HepG2 (cell line): ENCODE results near the gene BCL2L2. TPM values are rescaled to one million over a fixed set of nuclear protein-coding genes. Genes with fewer than 3 reads are reported as not detected.

Source experiments
- ATAC-seq: fragments of 200-7000 bp; cut with Tn5 transposase; 3 replicates; pipeline ENCODE4 v1.9.1; 2020; ENCODE audit warnings: mild to moderate bottlenecking, moderate library complexity
- BruUV-seq: library from RNA; stranded (reverse); fragments of 400-500 nt; replicated peaks from 2 replicates; lab custom pipeline; 2021; lab: Mats Ljungman, UMichigan
- CTCF ChIA-PET: fragments of 300-600 bp; formaldehyde crosslinking; extraction: SDS; loops from one replicate; lab custom pipeline; 2021; ENCODE audit warnings: low total read pairs, inconsistent platforms, low intra/inter-chr PET ratio; lab: Yijun Ruan, JAX
- POLR2A ChIA-PET: fragments of 350-600 bp; sonication (Branson Sonifier 250); formaldehyde crosslinking; loops from one replicate; lab custom pipeline; 2020; ENCODE audit warnings: antibody characterized with exemption, inconsistent platforms; lab: Yijun Ruan, JAX
- DNase-seq: peaks from one replicate; pipeline ENCODE4 v3.0.0-alpha.2; 2015; ENCODE audit warnings: low spot score
- FAIRE-seq: peaks from 3 replicates; lab custom pipeline; 2011; peaks lifted over from hg19 to GRCh38; lab: Jason Lieb, UNC
- H2AFZ ChIP-seq: one replicate; pipeline ENCODE4 v1.6.1; 2011; ENCODE audit warnings: low read length, inconsistent platforms
- H3K27ac ChIP-seq: fragments of 300-600 bp; 3 replicates; pipeline ENCODE4 v1.8.0; 2011; ENCODE audit warnings: mixed run types, mild to moderate bottlenecking, mixed read lengths, low read length, inconsistent platforms; ENCODE audit not compliant: insufficient read depth; ENCODE audit errors: extremely low read length
- H3K27me3 ChIP-seq, 2 experiments: fragments of 200-600 bp in 1 of 2; 2 replicates in 1 of 2; 3 replicates in 1 of 2; pipeline versions ENCODE4 v1.6.0 to v1.8.0; 2011; ENCODE audit warnings: low read length in 2 of 2, mild to moderate bottlenecking in 2 of 2, moderate library complexity in 2 of 2, inconsistent platforms in 1 of 2; ENCODE audit not compliant: insufficient read depth in 2 of 2, control insufficient read depth in 1 of 2
- H3K36me3 ChIP-seq, 2 experiments: fragments of 200-600 bp in 1 of 2; replicated peaks in 1 of 2; 2 replicates in 1 of 2; 3 replicates in 1 of 2; pipeline versions ENCODE4 v1.5.1 to v1.8.0; 2011; ENCODE audit warnings: low read length in 2 of 2, inconsistent platforms in 1 of 2; ENCODE audit not compliant: insufficient read depth in 2 of 2, control insufficient read depth in 1 of 2
- H3K4me1 ChIP-seq: 2 replicates; pipeline ENCODE4 v1.5.1; 2012; ENCODE audit warnings: low read length, inconsistent platforms; ENCODE audit not compliant: insufficient read depth
- H3K4me2 ChIP-seq: 2 replicates; pipeline ENCODE4 v1.6.0; 2011; ENCODE audit warnings: low read depth, low read length, inconsistent platforms
- H3K4me3 ChIP-seq, 3 experiments: fragments of 200-600 bp in 1 of 3; sonication (generic), shearing (Covaris generic) in 1 of 3; replicated peaks in 1 of 3; 2 replicates each; pipeline ENCODE4 v1.5.1; 2011 to 2016; ENCODE audit warnings: low read length in 3 of 3, inconsistent platforms in 2 of 3, low read depth in 2 of 3, mild to moderate bottlenecking in 2 of 3, control low read depth in 1 of 3, mixed read lengths in 1 of 3; ENCODE audit not compliant: insufficient read depth in 1 of 3
- H3K79me2 ChIP-seq: one replicate; pipeline ENCODE4 v1.6.1; 2011; ENCODE audit warnings: low read length, inconsistent platforms; ENCODE audit not compliant: insufficient read depth
- H3K9ac ChIP-seq: 2 replicates; pipeline ENCODE4 v1.6.0; 2011; ENCODE audit warnings: mild to moderate bottlenecking, low read depth, low read length, inconsistent platforms; ENCODE audit not compliant: insufficient read depth
- H3K9me3 ChIP-seq: 2 replicates; pipeline ENCODE4 v1.5.1; 2012; ENCODE audit warnings: mild to moderate bottlenecking, low read length
- H4K20me1 ChIP-seq: 2 replicates; pipeline ENCODE4 v1.6.0; 2011; ENCODE audit warnings: inconsistent platforms, mild to moderate bottlenecking, low read length, moderate library complexity; ENCODE audit not compliant: insufficient read depth
- ATF3 ChIP-seq: sonication (generic); formaldehyde crosslinking; IDR thresholded peaks from 2 replicates; pipeline ENCODE4 v1.4.0; 2020; ENCODE audit warnings: missing genetic modification reagents
- GZF1 ChIP-seq: sonication (generic); formaldehyde crosslinking; IDR thresholded peaks from 2 replicates; pipeline ENCODE4 v1.5.1; 2020; ENCODE audit warnings: mild to moderate bottlenecking, missing genetic modification reagents
- HNF1A ChIP-seq, 2 experiments: sonication (generic) in 1 of 2; formaldehyde crosslinking in 1 of 2; IDR thresholded peaks; 2 replicates each; pipeline versions ENCODE4 v1.4.0 to v1.6.1; 2016 to 2020; ENCODE audit warnings: borderline replicate concordance in 1 of 2, low read depth in 1 of 2, mild to moderate bottlenecking in 1 of 2, missing genetic modification reagents in 1 of 2
- NCOA2 ChIP-seq: sonication (generic); formaldehyde crosslinking; IDR thresholded peaks from 2 replicates; pipeline ENCODE4 v1.8.0; 2022; ENCODE audit warnings: inconsistent platforms
- PHB2 ChIP-seq: fragments of 450-650 bp; IDR thresholded peaks from 2 replicates; pipeline ENCODE4 v1.6.1; 2018; ENCODE audit not compliant: partially characterized antibody
- ZBTB21 ChIP-seq: sonication (generic); formaldehyde crosslinking; IDR thresholded peaks from 2 replicates; pipeline ENCODE4 v1.4.0; 2020; ENCODE audit warnings: missing genetic modification reagents
- ZNF251 ChIP-seq: sonication (generic); formaldehyde crosslinking; IDR thresholded peaks from 2 replicates; pipeline ENCODE4 v1.9.0; 2021; ENCODE audit warnings: mild to moderate bottlenecking, missing genetic modification reagents
- ZNF367 ChIP-seq: sonication (generic); formaldehyde crosslinking; IDR thresholded peaks from 2 replicates; pipeline ENCODE4 v1.4.0; 2020; ENCODE audit warnings: missing genetic modification reagents, borderline replicate concordance
- ZNF691 ChIP-seq: sonication (generic); formaldehyde crosslinking; IDR thresholded peaks from 2 replicates; pipeline ENCODE4 v1.4.0; 2020; ENCODE audit warnings: missing genetic modification reagents, low read depth, mild to moderate bottlenecking, borderline replicate concordance
- whole genome bisulfite sequencing: methylation state at CpG from one replicate; pipeline ENCODE4 v1.1.6; 2017; ENCODE audit warnings: low lambda C conversion rate; 5-methylcytosine and 5-hydroxymethylcytosine counted together
- in situ Hi-C: cut with HindIII; loops from 2 replicates; pipeline ENCODE4 v1.10.0; 2017; ENCODE audit warnings: low pct_unique_long_range_greater_than_20kb; ENCODE audit not compliant: extremely low pct_ligation_motif_present
- intact Hi-C: fragments of 100-400 bp; cut with micrococcal nuclease; formaldehyde crosslinking; loops from one replicate; pipeline ENCODE4 v1.10.0; 2022; ENCODE audit not compliant: unreplicated experiment
- polyA plus RNA-seq, 8 experiments: library from polyadenylated mRNA; depleted of rRNA in 3 of 8; stranded (reverse) in 7 of 8; unstranded in 1 of 8; fragments of >200 nt; fragmentation: Illumina TruSeq in 4 of 8; extraction: Trizol in 4 of 8; gene quantifications; 2 replicates each; pipeline versions ENCODE4 v1.2.1 to v1.2.3, GENCODE V29; 2011 to 2016; ENCODE audit warnings: low read depth in 4 of 8, missing spikeins in 1 of 8, mixed read lengths in 1 of 8; ENCODE audit not compliant: insufficient read depth in 1 of 8
- total RNA-seq, 5 experiments: library from RNA; depleted of rRNA; stranded (reverse); fragments of >200 nt; fragmentation: Illumina TruSeq; extraction: Trizol; gene quantifications; 2 replicates each; pipeline ENCODE4 v1.2.3, GENCODE V29; 2016; ENCODE audit warnings: low read depth in 1 of 5

The BCL2L2 gene
- total and polyA plus RNA-seq, 2 of the 13 experiments (the other 11 are each of a cell fraction or from before 2014, with no cell fraction given), result 28.1 to 49.8 TPM

GRCh38 chr14:23353433-23353780 lies 46.8 kb downstream of the BCL2L2 start (continued):
- no peak for TF ChIP-seq HNF1A (IDR thresholded peaks at IDR 0.05; ENCODE audit: low read depth)
- TF ChIP-seq HNF1A (CRISPR knock-in tag; IDR thresholded peaks at IDR 0.05; ENCODE audit: borderline replicate concordance), result 0 out of 2 replicates have a peak, but pooled peaks have one; percentile 21
- no peak for TF ChIP-seq GZF1 (CRISPR knock-in tag)
- no peak for TF ChIP-seq NCOA2 (CRISPR knock-in tag)
- TF ChIP-seq ZNF251, result no peak
- TF ChIP-seq ZNF691 (CRISPR knock-in tag), result no peak
- no peak for TF ChIP-seq PHB2

GRCh38 chr14:23354990-23355389 lies 48.4 kb downstream of the BCL2L2 start:
- Histone ChIP-seq H2AFZ (no peak overlapping the region), H3K9me3 (no peaks in the 10 kb centered on the region), H3K27me3 (peaks cover 41 to 92% of the 10 kb centered on the region in 2 experiments), H3K27ac (no peak overlapping the region), H3K36me3 (no peaks in the 10 kb centered on the region), H3K4me3 (no peak overlapping the region), H4K20me1 (no peaks in the 10 kb centered on the region), H3K4me2 (no peak overlapping the region), H3K4me1 (peaks cover 20% of the 10 kb centered on the region), H3K79me2 (no peaks in the 10 kb centered on the region), H3K9ac (no peak overlapping the region)
- FAIRE-seq (no peak), ATAC-seq (no peak), DNase-seq (no peak)
- CTCF ChIA-PET, result no interaction called here
- TF ChIP-seq ZNF367 (CRISPR knock-in tag), result no peak
- TF ChIP-seq ATF3, result no peak
- no peak for TF ChIP-seq ZBTB21 (CRISPR knock-in tag)
- in situ Hi-C loops, result no loop called here
- intact Hi-C loops, result no loop called here
- POLR2A ChIA-PET, result interaction anchor here (3.4 kb wide), 1 partner anchor 34 kb away, joined by 15 read pairs; the partner anchor contains the start of gene PABPN1
- BruUV-seq, result no TSS peak
- 57% methylated on average over 6 of the region's 6 CpGs for WGBS
